Muscle of back (tissue), 11 donors: ENCODE results near the gene WWOX. TPM values are rescaled to one million over a fixed set of nuclear protein-coding genes. Genes with fewer than 3 reads are reported as not detected.

Experiments used
- DNase-seq, 3 donors: peaks; one replicate each; pipeline versions ENCODE4 v3.0.0 to v3.0.0-alpha.2; 2013
- polyA plus RNA-seq, 10 donors: library from polyadenylated mRNA; unstranded; fragments of 120-200 nt; gene quantifications; one replicate each; pipeline ENCODE4 v1.2.1, GENCODE V29; 2013; ENCODE audit not compliant: insufficient read length in 10 of 10

WWOX gene
- polyA plus RNA-seq, 10 donors: 7.8 to 14.7 (median 12.8) TPM

DNA sequence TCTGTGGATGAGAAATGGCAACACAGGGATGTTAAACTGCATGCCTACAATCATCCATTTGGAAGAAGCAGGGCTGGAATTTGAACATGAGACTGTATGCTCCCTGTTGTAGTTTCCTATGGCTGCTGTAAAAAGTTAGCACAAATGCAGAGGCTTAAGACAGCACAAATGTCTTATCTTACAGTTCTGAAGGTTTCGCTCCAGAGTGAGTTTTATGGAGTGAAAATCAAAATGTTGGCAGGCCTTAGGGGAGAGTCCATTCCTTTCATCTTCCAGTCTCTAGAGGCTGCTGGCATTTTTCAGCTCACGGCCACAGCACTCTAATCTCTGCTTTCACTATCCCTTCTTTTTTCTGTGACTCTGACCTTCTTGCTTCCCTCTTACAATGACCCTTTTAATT lies 660.1 kb downstream of the WWOX start:
- DNase-seq: no peak

DNA sequence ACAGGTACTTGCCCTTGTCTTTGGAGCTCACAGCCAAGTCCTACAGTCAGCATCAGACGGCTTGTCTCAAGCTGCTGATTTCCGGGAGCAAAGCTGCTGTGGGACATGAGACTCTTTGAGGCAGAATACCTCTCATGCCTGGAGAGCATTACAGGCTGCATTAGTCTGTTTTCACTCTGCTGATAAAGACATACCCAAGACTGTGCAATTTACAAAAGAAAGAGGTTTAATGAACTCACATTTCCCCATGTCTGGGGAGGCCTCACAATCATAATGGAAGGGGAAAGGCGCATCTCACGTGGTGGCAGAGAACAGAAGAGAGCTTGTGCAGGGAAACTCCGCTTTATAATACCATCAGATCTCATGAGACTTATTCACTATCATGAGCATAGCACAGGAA lies 661.2 kb downstream of the WWOX start:
- DNase-seq: no peak

DNA sequence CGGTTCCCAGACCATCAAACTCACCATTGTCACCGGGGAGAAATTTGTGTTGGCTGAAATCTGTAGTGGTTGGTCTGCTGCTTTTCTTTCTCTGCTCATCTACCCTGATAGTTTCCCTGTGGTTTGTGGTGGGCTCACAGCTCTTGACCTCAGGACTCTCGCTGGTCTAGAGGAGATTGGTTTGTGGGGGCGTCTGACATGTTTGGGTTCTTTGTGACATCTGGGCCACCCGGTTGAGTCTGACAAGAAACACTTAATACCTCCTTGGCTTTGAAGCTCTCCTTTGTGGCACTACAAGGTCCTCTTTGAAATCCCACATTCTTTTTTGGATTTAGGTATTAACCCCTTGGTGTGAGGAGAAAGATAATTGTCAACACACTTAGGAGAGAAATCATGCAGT lies 662.0 kb downstream of the WWOX start:
- no peak for DNase-seq

DNA sequence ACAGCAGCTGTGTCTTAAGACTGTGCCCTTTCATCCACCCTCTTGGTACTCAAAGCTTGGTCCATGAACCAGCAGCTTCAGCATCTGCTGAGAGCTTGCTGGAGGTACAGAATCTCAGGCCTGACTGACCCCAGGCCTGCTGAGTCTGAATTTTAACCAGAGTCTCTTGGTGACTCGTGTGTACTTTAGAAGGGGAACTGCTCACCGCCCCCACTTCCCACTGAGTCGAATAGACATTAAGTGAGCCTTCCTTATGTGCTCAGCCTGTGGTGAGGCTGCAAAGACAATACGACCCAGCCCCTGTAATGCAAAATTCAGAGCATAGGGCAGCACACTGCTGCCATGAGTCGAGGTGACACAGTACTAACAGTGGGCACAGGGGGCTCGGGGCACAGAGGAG lies 662.8 kb downstream of the WWOX start:
- no peak for DNase-seq

DNA sequence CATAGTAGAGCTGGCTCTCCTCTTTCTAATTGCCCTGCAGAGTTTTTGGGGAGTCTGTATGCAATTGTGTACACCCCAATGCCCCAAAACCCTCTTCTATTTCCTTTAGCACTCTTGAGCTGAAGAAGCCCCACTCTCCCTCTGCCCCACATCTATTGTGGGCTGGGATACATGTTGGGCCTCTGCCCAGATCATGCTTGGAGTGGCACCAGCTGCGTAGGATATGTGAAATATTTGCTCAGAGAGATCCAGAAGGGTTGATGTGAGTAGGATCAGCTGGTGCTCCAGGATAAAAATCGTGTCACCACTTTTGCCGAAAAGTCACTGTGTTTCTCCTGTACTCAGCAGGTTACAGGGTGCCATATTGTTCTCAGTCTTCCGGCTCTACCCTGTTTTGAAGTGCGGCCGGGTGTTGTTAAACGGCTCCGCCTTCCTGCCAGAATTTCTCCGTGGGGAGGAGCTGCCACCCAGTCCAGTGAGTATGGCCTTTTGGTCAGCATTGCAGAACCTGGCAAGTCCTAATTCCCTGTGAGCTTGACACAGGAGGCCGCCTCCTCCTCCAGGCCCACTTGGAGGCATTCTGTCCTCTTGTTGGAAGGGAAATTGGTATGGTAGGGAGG lies 664.5 kb downstream of the WWOX start:
- peak in 1 of 3 donors; percentile 46 for DNase-seq

DNA sequence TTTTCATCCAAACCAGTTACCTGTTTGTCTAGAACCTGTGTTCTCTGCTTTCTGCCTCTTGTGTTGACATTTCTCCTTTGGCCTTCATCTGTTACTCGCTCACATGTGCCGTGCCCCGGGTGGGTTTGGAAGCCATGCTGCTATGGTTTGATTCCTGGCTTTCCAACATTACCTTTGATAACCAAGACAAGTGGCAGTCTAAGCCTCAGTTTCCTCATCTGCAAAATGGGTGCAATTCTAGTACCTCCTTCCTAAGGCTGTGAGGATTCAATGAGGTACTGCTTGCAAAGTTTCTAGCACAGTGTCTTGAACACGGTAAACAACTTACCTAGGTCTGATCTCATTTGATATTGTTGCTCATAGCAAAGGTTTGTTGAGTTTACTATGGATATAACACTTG lies 665.0 kb downstream of the WWOX start:
- DNase-seq: no peak

DNA sequence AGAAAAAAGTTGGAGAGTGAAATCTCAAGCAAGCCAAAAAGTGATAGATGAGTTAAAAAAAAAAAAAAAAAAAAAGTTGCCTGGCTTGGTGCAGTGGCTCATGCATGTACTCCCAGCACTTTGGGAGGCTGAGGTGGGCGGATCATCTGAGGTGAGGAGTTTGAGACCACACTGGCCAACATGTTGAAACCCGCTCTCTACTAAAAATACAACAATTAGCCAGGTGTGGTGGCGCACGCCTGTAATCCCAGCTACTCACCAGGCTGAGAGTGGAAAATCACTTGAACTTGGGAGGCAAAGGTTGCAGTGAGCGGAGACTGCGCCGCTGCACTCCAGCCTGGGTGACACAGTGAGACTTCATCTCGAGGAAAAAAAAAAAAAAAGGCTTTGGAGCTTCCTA lies 668.8 kb downstream of the WWOX start:
- no peak for DNase-seq

DNA sequence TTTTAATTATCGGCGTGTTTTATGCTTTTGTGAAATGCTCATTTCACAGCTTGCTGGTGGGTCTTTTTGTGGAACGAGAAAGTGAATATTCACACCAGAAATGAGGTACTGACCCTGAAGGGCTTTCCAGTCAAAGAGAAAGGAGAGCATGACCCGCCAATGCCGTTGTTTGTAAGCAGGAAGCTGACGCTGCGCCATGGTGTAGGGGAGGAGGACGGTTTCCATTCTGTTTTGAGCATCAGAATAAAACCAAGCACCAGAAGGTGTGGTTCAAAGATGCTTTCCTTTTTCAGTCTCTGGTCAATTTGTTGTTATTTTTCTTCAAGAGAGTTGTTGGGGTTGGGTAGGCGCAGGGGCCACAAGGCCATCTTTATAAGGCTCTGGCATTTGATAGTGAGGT lies 669.3 kb downstream of the WWOX start:
- no peak for DNase-seq

DNA sequence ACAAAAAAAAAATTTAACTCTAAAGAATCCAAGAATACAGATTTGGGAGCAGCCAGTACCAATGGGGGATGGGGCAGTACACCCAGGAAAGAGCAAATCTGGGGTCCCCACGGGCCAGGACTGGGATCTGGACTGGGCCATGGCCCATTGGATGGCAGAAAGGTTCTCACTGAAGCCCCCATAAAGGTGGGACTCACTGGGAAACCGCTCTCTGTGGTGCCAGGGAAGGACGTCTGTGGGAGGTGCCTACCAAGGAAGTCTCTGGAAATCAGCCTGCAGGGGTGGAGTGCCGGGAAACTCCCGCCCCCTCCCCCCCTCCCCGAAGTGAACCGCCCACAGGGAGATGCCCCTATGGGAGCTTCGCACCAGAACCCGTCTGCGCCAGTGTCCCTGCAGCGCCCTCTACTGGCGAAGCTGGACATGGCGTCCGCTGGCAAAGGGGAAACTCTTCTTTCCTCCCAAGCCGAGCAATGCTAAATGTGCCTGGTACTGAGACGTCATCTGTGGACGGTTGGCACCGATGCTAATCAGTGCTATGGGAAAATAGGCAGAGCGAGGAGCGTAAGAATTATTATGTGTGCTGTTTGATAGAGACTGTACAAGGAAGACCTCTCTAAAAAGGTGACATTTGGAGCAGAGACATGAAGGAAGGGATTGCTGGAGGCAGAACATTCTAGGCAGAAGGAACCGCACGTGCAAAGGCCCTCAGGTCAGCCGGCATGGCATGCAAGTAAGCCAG lies 671.1 kb downstream of the WWOX start:
- DNase-seq: peak in 2 of 3 donors; percentile 40 to 54

DNA sequence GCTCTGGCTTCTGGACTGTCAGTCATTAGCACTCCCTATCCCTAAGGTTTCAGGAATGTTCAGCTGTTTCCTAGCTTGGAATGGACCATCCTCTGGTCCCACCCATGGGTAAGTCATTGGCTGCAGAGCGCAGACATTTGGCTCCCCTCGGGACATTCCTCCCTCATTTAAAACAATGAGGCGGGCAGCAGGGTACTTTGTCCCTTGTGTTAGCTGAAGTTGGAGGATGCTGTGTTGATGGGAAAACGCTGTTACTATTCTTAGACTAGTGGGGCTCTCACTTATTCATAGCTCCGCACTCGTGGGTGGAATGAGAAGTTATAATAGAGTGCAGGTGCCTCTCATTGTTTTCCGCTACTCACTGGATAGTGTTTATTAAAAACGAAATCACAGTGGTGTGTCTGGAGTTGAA lies 673.8 kb downstream of the WWOX start:
- DNase-seq: peak; percentile 31 to 57 (median 38)

DNA sequence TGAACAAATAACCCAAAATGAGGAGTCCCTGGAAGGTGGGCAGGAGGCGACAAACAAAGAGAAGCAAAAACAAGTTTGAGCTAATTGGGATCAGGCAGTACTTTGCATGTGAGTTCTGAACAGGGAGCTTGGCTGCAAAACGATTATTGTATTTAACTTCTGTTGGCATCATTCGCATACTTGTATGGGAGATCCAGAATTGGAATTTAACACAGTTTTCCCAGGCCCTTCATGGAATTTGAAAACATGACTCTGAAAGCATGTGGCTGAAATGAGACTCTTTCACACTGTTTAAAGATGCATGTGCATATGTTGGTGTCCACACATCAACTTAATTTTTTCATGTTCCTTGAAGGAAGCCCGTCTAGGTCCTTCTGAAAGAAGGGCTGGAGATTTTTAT lies 674.3 kb downstream of the WWOX start:
- DNase-seq: peak in 1 of 3 donors; percentile 27

DNA sequence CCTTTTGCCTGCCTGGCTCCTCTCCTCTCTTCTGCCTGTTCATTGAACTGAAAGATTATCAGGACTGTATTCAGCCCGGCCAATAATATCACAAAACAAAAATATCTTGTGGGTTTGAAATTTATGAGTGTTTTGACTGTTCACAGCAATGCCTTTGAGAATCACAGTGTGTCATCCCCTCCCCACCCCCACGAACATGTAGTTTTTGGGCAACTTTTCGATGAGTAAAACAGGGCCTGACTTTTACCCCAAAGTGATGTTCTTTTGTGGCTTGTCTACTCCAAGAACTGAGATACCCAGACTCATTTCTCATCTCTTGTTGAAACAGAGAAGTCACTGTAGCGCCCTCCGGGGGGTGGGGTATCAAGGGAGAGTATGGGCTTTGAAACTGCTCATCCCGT lies 675.7 kb downstream of the WWOX start:
- DNase-seq: no peak

DNA sequence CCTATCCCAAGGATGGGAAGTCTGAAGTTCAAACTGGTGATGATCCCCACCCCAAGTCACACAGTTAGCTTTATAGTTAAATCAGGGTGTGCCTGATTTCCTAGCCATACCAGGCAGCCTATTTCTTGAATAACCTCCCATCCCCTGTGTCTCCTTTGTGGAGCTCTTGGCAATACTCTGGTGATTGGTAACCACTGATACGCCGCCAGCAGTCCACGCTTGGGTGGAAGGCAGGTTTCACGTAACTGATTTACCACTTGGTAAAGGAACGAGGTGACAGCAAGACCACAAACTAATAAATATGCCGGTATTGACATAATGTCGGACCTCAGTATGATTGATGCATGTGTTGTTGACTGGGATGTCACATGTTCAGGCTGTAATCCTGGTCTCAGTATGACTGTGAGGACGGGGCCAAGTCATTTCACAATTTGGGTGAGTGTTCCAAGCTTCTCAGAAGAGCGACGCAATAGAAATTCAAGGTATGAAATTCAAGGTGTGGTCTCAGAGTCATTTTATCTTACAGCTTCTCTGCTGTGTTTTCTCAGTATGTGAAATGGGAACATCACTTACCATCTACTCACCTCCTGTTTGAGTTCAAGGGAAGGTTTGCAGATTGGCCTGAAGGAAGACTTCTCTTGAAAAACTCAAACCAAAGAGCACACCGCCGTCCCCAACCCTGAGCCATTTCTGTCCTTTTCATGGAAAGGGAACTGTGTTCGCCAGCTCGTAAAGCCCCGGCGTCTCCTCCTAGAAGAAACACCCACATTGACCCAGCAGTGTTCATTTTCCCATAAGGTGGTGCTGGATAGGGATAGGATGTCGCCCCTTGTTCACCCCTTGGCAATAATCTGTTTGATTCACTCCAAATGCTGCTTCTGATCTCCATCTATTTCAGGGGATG lies 678.9 kb downstream of the WWOX start:
- no peak for DNase-seq

DNA sequence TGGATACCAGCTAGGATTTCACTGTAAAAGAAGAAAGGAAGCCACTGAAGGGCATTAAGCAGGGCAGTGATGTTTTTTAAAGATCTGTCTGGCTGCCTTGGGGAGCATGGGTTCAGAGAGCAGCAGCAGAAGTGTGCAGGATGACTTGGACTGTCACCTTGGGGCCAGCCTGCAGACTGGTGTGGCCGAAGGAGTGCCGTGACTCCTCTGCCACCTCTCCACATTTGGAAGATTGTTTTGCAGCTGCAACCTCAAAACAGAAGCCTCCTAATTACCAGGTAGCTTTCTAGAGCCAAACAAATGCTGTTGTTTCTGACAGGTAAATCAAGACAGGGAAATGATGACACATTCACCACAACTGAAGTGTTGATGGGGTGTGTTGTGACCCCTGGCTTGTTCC lies 681.4 kb downstream of the WWOX start:
- DNase-seq: no peak

DNA sequence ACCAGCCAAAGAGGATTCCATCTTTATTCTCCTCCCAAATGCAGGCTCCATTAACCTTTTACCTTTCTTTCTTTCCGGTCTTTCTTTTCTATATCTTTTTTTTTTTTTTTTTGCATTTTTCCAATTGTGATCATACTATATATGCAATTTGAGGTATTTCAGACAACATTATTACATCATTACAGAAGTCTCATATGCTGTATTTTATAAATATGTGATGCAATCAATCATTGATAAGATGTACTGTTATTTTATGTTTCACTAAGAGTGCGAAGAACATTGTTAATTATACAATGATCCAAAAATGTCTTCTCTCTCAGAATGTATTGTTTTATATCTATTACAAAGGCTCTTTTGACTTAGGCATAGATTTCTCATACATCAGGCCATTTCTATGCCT lies 683.1 kb downstream of the WWOX start:
- no peak for DNase-seq

DNA sequence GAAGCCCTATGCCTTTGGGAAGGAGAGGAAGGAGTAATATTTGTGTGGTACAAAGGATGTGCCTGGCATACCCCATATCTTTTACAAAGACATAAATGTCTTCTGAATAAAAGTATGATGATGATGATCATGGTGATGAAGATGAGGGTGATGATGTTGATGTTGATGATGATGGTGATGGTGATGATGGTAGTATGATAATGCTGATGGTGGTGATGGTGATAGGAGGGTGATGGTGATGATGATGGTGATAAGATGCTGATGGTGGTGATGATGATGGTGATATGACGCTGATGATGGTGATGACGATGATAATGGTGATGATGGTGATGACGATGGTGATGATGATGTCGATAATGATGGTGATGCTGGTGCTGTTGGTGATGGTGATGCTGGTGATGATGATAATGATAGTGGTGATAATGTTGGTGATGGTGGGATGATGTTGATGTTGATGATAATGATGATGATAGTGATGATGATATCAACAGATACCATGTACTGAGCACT lies 684.2 kb downstream of the WWOX start:
- DNase-seq: no peak

DNA sequence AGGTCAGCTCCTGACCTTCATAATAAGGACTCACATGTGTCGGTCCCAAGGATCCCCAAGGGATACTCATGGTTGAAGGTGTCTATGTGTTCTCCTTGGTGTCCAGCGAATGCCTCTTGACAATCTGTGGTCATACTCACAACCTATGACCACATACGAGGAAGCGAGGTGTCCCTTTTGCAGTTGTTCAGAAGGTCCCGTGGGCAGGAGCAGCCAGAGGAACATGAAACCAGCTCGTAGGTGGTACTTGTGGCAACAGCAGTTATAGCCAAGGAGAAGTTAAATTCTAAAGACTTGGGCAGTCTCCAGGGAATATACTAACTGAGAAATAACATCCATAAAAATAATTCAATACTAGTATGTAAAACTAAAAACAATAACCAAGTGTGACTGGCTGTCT lies 685.3 kb downstream of the WWOX start:
- no peak for DNase-seq

DNA sequence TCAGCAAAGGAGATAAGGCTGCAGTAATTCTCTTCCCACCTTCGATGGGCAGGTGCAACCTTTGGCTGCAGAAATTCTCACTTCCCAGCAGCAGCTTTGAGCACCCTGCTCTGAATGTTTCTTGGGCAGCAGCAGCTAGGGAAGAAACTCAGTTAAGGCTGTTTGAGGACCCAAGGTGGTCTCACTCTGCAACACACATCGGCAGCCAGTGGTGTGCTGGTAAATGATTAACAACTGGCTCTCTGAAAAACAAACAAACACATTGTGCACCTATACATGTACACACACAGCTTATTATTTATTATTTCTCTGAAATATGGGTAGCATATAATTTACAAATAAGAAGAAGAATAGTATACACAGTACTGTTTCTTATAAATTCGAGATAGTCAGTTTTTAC lies 685.8 kb downstream of the WWOX start:
- no peak for DNase-seq

DNA sequence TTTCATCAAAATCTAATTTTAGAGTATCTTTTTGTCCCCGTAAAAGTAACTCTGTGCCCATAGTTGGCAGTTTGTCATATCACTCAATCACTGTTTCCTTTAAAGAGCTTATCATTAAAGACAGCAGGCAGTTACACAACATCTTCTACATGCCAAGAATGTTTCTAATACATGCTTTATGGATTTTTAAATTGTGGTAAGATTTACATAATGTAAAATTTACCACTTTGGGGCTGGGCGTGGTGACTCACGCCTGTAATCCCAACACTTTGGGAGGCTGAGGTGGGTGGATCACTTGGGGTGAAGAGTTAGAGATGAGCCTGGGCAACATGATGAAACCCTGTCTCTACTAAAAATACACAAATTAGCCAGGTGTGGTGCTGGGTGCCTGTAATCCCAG lies 687.2 kb downstream of the WWOX start:
- DNase-seq: no peak

DNA sequence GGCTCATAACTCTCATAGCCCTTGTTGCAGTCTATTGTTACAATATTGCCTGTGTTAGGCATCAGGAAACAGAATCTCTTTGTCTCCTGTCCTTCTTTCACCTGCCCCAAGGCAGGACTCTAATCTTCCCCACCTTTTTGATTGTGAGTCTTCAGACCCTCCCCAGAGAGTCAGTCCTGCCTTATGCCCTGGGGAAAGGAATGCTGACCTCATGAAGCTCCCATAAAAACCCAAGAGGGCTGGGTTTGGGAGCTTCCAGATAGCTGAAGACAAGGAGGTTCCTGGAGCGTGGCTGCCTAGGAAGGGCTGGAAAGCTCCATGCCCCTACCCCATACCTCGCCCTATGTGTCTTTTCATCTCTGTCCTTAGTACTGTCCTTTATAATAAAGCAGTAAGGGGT lies 688.8 kb downstream of the WWOX start:
- no peak for DNase-seq

DNA sequence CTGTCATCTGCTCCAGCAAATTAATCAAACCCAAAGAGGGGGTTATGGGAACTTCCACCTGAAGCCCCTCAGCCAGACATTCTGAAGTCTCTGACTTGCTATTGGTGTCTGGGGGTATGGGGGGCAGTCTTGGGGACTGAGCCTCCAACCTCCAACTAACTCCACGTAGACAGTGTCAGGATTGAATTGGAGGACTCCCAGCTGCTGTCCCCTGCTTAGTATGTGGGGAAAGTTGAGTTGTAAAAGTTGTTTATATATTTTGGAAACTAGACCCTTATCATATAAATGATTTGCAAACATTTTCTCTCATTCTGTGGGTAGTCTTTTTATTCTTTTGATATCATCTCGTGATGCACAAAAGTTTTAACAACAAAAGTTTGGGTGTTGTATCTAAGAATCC lies 689.2 kb downstream of the WWOX start:
- no peak for DNase-seq

DNA sequence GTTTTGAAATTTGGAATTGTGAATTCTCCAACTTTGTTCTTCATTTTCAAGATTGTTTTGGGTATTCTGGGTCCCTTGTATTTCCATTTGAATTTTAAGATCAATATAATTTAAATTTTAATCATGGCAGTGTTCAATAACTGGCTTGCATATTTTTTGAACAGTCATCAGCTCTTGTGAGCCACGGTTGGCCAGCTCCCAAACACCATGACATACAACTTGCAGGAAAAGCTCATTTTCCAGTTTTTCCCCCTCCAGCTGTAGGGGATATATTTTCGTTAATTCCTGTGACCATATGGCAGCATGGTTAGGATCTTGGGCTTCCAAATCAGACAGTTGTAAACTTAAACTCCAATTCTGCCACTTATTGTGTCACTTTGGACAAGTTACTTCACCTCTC lies 690.1 kb downstream of the WWOX start:
- DNase-seq: peak in 1 of 3 donors; percentile 38

DNA sequence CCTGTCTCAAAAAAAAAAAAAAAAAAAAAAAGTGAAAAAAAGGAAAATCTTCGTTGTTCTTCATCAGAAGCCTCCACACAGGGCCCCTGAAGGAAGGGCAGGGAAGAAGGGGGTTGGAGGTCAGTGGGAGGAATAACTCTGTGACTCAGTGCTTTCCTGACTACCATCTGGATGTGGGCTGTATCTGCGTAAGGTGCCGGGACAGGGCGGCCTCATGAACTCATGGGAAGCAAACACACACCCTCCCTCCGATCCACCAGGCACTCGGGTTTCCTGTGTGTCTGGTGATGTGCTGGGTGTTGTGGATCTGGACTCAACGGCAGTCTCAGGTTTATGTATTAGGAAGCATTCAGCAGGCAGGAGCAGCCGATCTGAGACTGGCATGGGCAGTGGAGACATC lies 691.6 kb downstream of the WWOX start:
- no peak for DNase-seq
